GM12865 (cell line): ENCODE measurements around the gene FAM107B.
"Not testable (repeated sequence)": the region's sequence is repeated elsewhere in the genome, so short reads cannot be mapped to it uniquely, and the experiment has no call there.

Experiments used
- DNase-seq: peaks from one replicate; pipeline ENCODE4 v3.0.0; 2010; ENCODE audit warnings: low read depth
- H3K4me3 ChIP-seq: 2 replicates; pipeline ENCODE4 v1.5.1; 2011; ENCODE audit warnings: mild to moderate bottlenecking, low read depth, low read length, control low read depth
- TF ChIP-seq, protein P1 (sequence below): IDR thresholded peaks from 2 replicates; pipeline ENCODE4 v1.5.1; 2011; ENCODE audit warnings: low read length, control low read depth, low read depth, inconsistent platforms; ENCODE audit not compliant: insufficient read depth; ENCODE audit errors: missing control alignments

Gene FAM107B

GRCh38 chr10:14667280-14667679 lies 107.4 kb downstream of the FAM107B start:
- no peak for DNase-seq
- TF ChIP-seq, protein P1, sequence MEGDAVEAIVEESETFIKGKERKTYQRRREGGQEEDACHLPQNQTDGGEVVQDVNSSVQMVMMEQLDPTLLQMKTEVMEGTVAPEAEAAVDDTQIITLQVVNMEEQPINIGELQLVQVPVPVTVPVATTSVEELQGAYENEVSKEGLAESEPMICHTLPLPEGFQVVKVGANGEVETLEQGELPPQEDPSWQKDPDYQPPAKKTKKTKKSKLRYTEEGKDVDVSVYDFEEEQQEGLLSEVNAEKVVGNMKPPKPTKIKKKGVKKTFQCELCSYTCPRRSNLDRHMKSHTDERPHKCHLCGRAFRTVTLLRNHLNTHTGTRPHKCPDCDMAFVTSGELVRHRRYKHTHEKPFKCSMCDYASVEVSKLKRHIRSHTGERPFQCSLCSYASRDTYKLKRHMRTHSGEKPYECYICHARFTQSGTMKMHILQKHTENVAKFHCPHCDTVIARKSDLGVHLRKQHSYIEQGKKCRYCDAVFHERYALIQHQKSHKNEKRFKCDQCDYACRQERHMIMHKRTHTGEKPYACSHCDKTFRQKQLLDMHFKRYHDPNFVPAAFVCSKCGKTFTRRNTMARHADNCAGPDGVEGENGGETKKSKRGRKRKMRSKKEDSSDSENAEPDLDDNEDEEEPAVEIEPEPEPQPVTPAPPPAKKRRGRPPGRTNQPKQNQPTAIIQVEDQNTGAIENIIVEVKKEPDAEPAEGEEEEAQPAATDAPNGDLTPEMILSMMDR, result no peak
- H3K4me3 ChIP-seq, result no peak overlapping the region

DNA sequence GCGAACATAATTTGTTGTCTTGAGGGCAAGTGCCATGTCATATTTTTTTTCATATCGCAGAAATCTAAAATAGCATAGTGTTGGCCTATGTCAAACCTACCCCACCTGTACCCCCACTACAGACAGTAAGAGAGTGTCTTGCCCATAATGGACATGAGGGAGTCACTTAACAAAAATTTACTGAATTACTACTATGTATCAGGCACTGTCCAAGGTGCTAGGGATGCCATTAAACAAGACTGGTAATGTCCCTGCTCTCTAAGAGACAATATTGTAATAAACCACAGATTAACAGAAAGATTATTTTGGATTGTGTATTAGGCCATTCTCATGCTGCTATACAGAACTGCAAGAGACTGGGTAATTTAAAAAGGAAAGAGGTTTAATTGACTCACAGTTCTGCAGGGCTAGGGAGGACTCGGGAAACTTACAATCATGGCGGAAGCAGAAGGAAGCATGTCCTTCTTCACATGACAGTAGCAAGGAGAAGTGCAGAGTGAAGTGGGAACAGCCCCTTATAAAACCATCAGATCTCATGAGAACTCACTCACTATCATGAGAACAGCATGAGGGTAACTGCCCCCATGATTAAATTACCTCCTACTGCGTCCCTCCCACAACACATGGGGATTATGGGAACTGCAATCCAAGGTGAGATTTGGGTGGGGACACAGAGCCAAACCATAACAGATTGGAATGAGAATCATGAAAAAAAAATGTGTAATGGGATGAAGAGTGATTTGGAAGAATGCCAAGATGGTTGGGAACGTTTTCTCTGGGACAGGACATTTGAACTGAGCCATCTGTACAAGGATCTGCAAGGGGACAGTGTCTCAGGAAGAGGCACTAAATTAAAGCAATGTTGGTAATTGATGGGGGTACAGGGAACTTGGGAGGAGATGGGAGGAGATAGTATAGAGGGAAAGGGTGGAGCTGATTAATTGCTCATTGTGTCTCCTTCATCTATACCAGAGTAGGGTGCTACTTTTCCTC lies 108.5 kb downstream of the FAM107B start:
- no peak for DNase-seq
- no peak overlapping the region for H3K4me3 ChIP-seq
- TF ChIP-seq, protein P1, result no peak

GRCh38 chr10:14665304-14665703 lies 109.4 kb downstream of the FAM107B start:
- H3K4me3 ChIP-seq, result no peak overlapping the region
- peak; percentile 35 for DNase-seq
- TF ChIP-seq, protein P1, result no peak

- no peak for DNase-seq
- H3K4me3 ChIP-seq, result no peak overlapping the region
- TF ChIP-seq, protein P1, result no peak
These were observed 110.4 kb downstream of the FAM107B start for GRCh38 chr10:14664345-14664744.

- no peak for DNase-seq
- H3K4me3 ChIP-seq, result no peak overlapping the region
These were observed 112.9 kb downstream of the FAM107B start for GRCh38 chr10:14661818-14662217.

DNA sequence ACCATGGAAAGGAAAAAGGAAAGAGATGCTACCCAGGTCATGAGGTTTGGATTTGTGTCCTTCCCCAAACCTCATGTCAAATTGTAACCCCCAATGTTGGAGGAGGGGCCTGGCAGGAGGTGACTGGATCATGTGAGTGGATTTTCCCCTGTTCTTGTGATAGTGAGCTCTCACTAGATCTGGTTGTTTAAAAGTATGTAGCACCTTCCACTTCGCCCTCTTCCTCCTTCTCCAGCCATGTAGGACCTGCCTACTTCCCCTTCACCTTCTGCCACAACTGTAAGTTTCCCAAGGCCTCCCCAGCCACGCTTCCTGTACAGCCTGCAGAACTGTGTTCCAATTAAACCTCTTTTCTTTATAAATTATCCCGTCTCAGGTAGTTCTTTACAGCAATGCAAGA lies 113.9 kb downstream of the FAM107B start:
- TF ChIP-seq, protein P1, result no peak
- DNase-seq, result no peak
- H3K4me3 ChIP-seq, result no peak overlapping the region

More at GRCh38 chr10:14661818-14662217, 112.9 kb downstream of the FAM107B start:
- TF ChIP-seq, protein P1, result no peak

GRCh38 chr10:14659626-14660196 lies 115.0 kb downstream of the FAM107B start:
- DNase-seq, result peak; percentile 93
- H3K4me3 ChIP-seq, result no peak overlapping the region; the same call in 1 of the 2 replicates
- TF ChIP-seq, protein P1, result no peak

- H3K4me3 ChIP-seq, result peak overlapping the region; percentile 7; the same call in 1 of the 2 replicates
- not testable (repeated sequence) for DNase-seq
These were observed 115.6 kb downstream of the FAM107B start for GRCh38 chr10:14659137-14659536.
